ENCODE results near the gene POU4F3. TPM values are rescaled to one million over a fixed set of nuclear protein-coding genes. Genes with fewer than 3 reads are reported as not detected.
"Not testable (repeated sequence)": the region's sequence is repeated elsewhere in the genome, so short reads cannot be mapped to it uniquely, and the experiment has no call there.

POU4F3 gene, protein sequence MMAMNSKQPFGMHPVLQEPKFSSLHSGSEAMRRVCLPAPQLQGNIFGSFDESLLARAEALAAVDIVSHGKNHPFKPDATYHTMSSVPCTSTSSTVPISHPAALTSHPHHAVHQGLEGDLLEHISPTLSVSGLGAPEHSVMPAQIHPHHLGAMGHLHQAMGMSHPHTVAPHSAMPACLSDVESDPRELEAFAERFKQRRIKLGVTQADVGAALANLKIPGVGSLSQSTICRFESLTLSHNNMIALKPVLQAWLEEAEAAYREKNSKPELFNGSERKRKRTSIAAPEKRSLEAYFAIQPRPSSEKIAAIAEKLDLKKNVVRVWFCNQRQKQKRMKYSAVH
- total RNA-seq: under 1 TPM; 0.09 to 0.20 TPM

DNA sequence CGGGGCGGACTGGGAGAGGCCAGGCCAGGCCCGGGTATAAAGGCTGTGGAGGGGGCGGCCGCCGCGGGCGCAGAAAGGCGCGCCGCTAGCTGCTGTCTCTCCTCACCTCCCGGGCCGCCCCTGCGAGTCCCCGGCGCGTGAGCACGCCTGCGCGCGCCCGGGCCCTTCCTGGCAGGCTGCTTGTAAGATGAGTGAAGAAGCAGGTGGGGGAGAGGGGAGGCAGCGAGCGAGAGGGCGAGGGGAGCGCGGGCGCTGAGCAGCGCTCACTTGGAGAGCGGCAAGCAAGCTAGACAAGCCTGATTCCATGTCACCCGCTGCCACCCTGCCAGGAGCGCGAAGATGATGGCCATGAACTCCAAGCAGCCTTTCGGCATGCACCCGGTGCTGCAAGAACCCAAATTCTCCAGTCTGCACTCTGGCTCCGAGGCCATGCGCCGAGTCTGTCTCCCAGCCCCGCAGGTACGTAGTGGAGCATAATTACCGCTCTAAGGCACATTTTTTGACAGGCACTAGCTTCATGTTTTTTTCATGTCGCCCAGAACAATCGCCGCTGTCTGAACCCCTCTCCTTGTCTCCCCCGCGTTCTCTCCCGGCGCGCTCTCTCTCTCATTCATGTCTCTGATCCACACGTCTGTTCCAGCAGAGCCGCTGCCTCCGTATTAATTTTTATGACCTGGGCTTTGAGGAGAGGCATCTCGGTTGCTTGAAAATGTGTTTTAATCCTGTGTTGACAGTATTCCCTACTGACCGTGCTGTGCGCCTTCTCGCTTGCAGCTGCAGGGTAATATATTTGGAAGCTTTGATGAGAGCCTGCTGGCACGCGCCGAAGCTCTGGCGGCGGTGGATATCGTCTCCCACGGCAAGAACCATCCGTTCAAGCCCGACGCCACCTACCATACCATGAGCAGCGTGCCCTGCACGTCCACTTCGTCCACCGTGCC, at the start of gene POU4F3:
POU4F3 (plus strand) TSS at position 66 of the 941 bp plus-strand sequence; CDS start at position 340, 274 bp downstream.
- CTCF ChIA-PET: no interaction called here
- H3K9me3 Mint-ChIP-seq (ENCODE audit: low read depth): no peaks in the 10 kb centered on the region
- DNase-seq (no peak), ATAC-seq (no peak)
- H3K27ac Mint-ChIP-seq: peak within 1 kb of the TSS; percentile 26
- H3K4me3 Mint-ChIP-seq: no peak within 1 kb of the TSS
- H3K36me3 Mint-ChIP-seq: peaks cover 9% of the 10 kb centered on the region
- peaks cover 7% of the 10 kb centered on the region for H3K4me1 Mint-ChIP-seq
- peaks cover 98% of the 10 kb centered on the region for H3K27me3 Mint-ChIP-seq

- Mint-ChIP-seq H3K4me1 (peaks cover 1% of the 10 kb centered on the region), H3K4me3 (no peak overlapping the region), H3K27ac (no peak overlapping the region), H3K27me3 (no peaks in the 10 kb centered on the region), H3K36me3 (peaks cover 9% of the 10 kb centered on the region), H3K9me3 (ENCODE audit: low read depth) (no peaks in the 10 kb centered on the region)
- no peak for DNase-seq
- CTCF ChIA-PET: interaction anchor here (1.3 kb wide), 1 partner anchor 137 kb away, joined by 4 read pairs; no protein-coding TSS in a partner anchor
- ATAC-seq: no peak
These were observed 48.3 kb upstream of the POU4F3 start for GRCh38 chr5:146290318-146290717.

GRCh38 chr5:146291421-146292074, 47.1 kb upstream of the POU4F3 start:
- Mint-ChIP-seq H3K9me3 (ENCODE audit: low read depth) (no peaks in the 10 kb centered on the region), H3K27me3 (no peaks in the 10 kb centered on the region), H3K36me3 (peaks cover 4% of the 10 kb centered on the region), H3K27ac (no peak overlapping the region), H3K4me1 (peaks cover 1% of the 10 kb centered on the region), H3K4me3 (no peak overlapping the region)
- peak; percentile 60 for ATAC-seq
- DNase-seq: no peak
- CTCF ChIA-PET: interaction anchor here (1.7 kb wide), 1 partner anchor 136 kb away, joined by 6 read pairs; no protein-coding TSS in a partner anchor

GRCh38 chr5:146296245-146296644, 42.4 kb upstream of the POU4F3 start:
- H3K27ac Mint-ChIP-seq: no peak overlapping the region
- no peak for ATAC-seq
- peaks cover 5% of the 10 kb centered on the region for H3K27me3 Mint-ChIP-seq
- DNase-seq: no peak
- H3K36me3 Mint-ChIP-seq: no peaks in the 10 kb centered on the region
- no peak overlapping the region for H3K4me3 Mint-ChIP-seq
- CTCF ChIA-PET: no interaction called here
- H3K4me1 Mint-ChIP-seq: peaks cover 1% of the 10 kb centered on the region
- no peaks in the 10 kb centered on the region for H3K9me3 Mint-ChIP-seq (ENCODE audit: low read depth)

DNA sequence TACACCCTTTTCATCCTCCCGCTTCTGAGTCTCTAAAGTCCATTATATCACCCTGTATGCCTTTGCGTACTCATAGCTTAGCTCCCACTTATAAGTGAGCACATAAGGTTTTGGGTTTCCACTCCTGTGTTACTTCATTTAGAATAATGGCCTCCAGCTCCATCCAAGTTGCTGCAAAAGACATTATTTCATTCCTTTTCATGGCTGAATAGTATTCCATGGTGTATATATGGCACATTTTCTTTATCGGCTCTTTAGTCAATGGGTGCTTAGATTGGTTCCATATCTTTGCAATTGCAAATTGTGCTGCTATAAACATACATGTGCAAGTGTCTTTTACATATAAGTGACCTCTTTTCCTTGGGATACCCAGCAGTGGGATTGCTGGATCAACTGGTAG, 39.7 kb upstream of the POU4F3 start:
- H3K4me1 Mint-ChIP-seq; H3K9me3 Mint-ChIP-seq (ENCODE audit: low read depth); ATAC-seq; H3K27ac Mint-ChIP-seq; H3K4me3 Mint-ChIP-seq; H3K36me3 Mint-ChIP-seq; DNase-seq: not testable (repeated sequence)
- CTCF ChIA-PET: interaction anchor here (0.9 kb wide), 1 partner anchor 127 kb away, joined by 3 read pairs; no protein-coding TSS in a partner anchor
- H3K27me3 Mint-ChIP-seq: peaks cover 16% of the 10 kb centered on the region

DNA sequence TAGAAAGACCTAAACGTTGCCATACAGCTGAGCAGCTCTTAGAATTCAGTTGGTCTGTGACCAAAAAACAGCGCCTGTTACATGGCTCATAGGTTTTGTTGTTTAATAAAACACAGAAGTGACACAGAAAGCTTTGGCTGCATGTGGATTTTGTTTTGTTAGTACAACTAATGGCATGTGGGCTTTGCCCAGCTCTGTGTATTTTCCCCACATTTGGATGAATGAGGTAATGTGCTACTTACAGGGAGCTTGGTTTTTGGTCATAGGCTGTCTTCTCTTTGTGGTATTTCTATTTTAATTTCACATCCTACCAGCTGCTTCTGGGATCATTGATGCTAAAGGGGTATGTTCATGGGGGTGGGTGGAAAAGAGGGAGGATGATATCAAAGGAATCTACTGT, 37.0 kb upstream of the POU4F3 start:
- Mint-ChIP-seq H3K4me1 (no peaks in the 10 kb centered on the region), H3K36me3 (no peaks in the 10 kb centered on the region), H3K27me3 (peaks cover 24% of the 10 kb centered on the region), H3K9me3 (ENCODE audit: low read depth) (no peaks in the 10 kb centered on the region), H3K4me3 (no peak overlapping the region), H3K27ac (no peak overlapping the region)
- DNase-seq (no peak), ATAC-seq (no peak)
- CTCF ChIA-PET: interaction anchor here (1.4 kb wide), 1 partner anchor 13 kb away, joined by 3 read pairs; no protein-coding TSS in a partner anchor

- H3K27ac Mint-ChIP-seq: no peak overlapping the region
- H3K27me3 Mint-ChIP-seq: peaks cover 24% of the 10 kb centered on the region
- no peak overlapping the region for H3K4me3 Mint-ChIP-seq
- DNase-seq (no peak), ATAC-seq (no peak)
- no peaks in the 10 kb centered on the region for H3K4me1 Mint-ChIP-seq
- H3K9me3 Mint-ChIP-seq (ENCODE audit: low read depth): no peaks in the 10 kb centered on the region
- CTCF ChIA-PET: interaction anchor here (1.4 kb wide), 1 partner anchor 12 kb away, joined by 3 read pairs; no protein-coding TSS in a partner anchor
- no peaks in the 10 kb centered on the region for H3K36me3 Mint-ChIP-seq
These were observed 36.2 kb upstream of the POU4F3 start for GRCh38 chr5:146302406-146302805.

GRCh38 chr5:146306838-146307237, 31.8 kb upstream of the POU4F3 start:
- no peaks in the 10 kb centered on the region for H3K9me3 Mint-ChIP-seq (ENCODE audit: low read depth)
- H3K4me3 Mint-ChIP-seq: no peak overlapping the region
- H3K27ac Mint-ChIP-seq: no peak overlapping the region
- CTCF ChIA-PET: no interaction called here
- peaks cover 30% of the 10 kb centered on the region for H3K27me3 Mint-ChIP-seq
- no peaks in the 10 kb centered on the region for H3K4me1 Mint-ChIP-seq
- ATAC-seq (no peak), DNase-seq (no peak)
- no peaks in the 10 kb centered on the region for H3K36me3 Mint-ChIP-seq

DNA sequence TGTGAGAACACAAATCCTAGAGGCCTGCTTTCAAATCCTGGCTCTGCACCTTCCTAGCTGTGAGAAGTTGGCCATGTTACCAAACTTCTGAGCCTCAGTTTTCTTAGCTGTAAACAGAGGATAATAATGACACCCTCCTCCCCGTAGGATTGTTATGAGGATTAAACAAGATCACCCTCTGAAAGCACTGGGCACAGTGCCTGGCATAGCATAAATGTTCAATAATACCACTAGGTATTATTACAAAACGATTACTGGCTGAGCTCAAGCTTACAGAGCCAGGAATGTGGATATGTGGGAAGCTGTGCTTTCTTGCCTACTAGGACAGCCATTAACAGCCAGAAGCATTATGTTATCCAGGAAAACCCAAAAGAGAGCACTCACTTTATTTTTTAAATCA, 30.8 kb upstream of the POU4F3 start:
- Mint-ChIP-seq H3K27me3 (peaks cover 32% of the 10 kb centered on the region), H3K4me1 (peaks cover under 1% of the 10 kb centered on the region)
- no peak for ATAC-seq

GRCh38 chr5:146310540-146310939, 28.1 kb upstream of the POU4F3 start:
- H3K27me3 Mint-ChIP-seq: peaks cover 31% of the 10 kb centered on the region
- CTCF ChIA-PET: no interaction called here
- no peaks in the 10 kb centered on the region for H3K9me3 Mint-ChIP-seq (ENCODE audit: low read depth)
- H3K36me3 Mint-ChIP-seq: no peaks in the 10 kb centered on the region
- H3K27ac Mint-ChIP-seq: no peak overlapping the region
- peaks cover 5% of the 10 kb centered on the region for H3K4me1 Mint-ChIP-seq
- no peak for DNase-seq
- H3K4me3 Mint-ChIP-seq: no peak overlapping the region
- ATAC-seq: no peak

More for the DNA sequence above, 30.8 kb upstream of the POU4F3 start:
- no peaks in the 10 kb centered on the region for H3K36me3 Mint-ChIP-seq
- H3K4me3 Mint-ChIP-seq: no peak overlapping the region
- no peak for DNase-seq
- H3K27ac Mint-ChIP-seq: no peak overlapping the region
- CTCF ChIA-PET: no interaction called here
- no peaks in the 10 kb centered on the region for H3K9me3 Mint-ChIP-seq (ENCODE audit: low read depth)

GRCh38 chr5:146311278-146311677, 27.4 kb upstream of the POU4F3 start:
- DNase-seq (no peak), ATAC-seq (no peak)
- no peak overlapping the region for H3K4me3 Mint-ChIP-seq
- H3K36me3 Mint-ChIP-seq: no peaks in the 10 kb centered on the region
- no peaks in the 10 kb centered on the region for H3K9me3 Mint-ChIP-seq (ENCODE audit: low read depth)
- H3K4me1 Mint-ChIP-seq: peaks cover 5% of the 10 kb centered on the region
- H3K27ac Mint-ChIP-seq: no peak overlapping the region
- H3K27me3 Mint-ChIP-seq: peaks cover 37% of the 10 kb centered on the region
- CTCF ChIA-PET: no interaction called here

- no peak for DNase-seq
- no peak overlapping the region for H3K27ac Mint-ChIP-seq
- ATAC-seq: no peak
- CTCF ChIA-PET: no interaction called here
- H3K36me3 Mint-ChIP-seq: no peaks in the 10 kb centered on the region
- no peak overlapping the region for H3K4me3 Mint-ChIP-seq
- peaks cover 5% of the 10 kb centered on the region for H3K4me1 Mint-ChIP-seq
- H3K27me3 Mint-ChIP-seq: peaks cover 31% of the 10 kb centered on the region
- no peaks in the 10 kb centered on the region for H3K9me3 Mint-ChIP-seq (ENCODE audit: low read depth)
These were observed 25.6 kb upstream of the POU4F3 start for GRCh38 chr5:146313027-146313426.

GRCh38 chr5:146321571-146321970, 17.1 kb upstream of the POU4F3 start:
- Mint-ChIP-seq H3K9me3 (ENCODE audit: low read depth) (no peaks in the 10 kb centered on the region), H3K27ac (no peak overlapping the region), H3K36me3 (no peaks in the 10 kb centered on the region), H3K4me1 (no peaks in the 10 kb centered on the region), H3K27me3 (peaks cover 8% of the 10 kb centered on the region), H3K4me3 (no peak overlapping the region)
- CTCF ChIA-PET: no interaction called here
- ATAC-seq (no peak), DNase-seq (no peak)

Measured in activated CD8-positive, alpha-beta memory T cell treated with anti-CD3 and anti-CD28 coated beads, Interleukin-2, amount 10 ng/mL, durations not matched to agents 7 days and 5 days (primary cell).